ENCODE measurements around the gene SFSWAP.

Gene SFSWAP

GRCh38 chr12:131699434-131699833, 11.5 kb upstream of the SFSWAP start:
- Histone ChIP-seq H2BK15ac (ENCODE audit: low read length) (no peak overlapping the region), H3K79me1 (ENCODE audit: low read depth, low read length) (no peaks in the 10 kb centered on the region), H2BK5ac (ENCODE audit: low read length) (no peak overlapping the region), H3K23ac (ENCODE audit: low read depth, low read length, poor library complexity) (no peak overlapping the region), H3K4me2 (ENCODE audit: insufficient read depth, low read length, poor library complexity, severe bottlenecking) (no peak overlapping the region), H3K4ac (ENCODE audit: low read length) (no peak overlapping the region), H3K27ac (replicated peaks; ENCODE audit: low read length) (no peak overlapping the region), H3K36me3 (replicated peaks in 1 of 2; ENCODE audit: control insufficient read depth in 2 of 2, insufficient read depth in 2 of 2, low read length in 2 of 2) (no peaks in the 10 kb centered on the region), H3K4me3 (ENCODE audit: low read length in 2 of 2) (no peak overlapping the region), H3K9ac (ENCODE audit: low read depth, low read length, poor library complexity) (no peak overlapping the region), H2BK120ac (ENCODE audit: low read depth, low read length) (no peak overlapping the region), H3K14ac (ENCODE audit: low read length) (no peak overlapping the region), H3K27me3 (ENCODE audit: control insufficient read depth in 3 of 3, insufficient read depth in 3 of 3, low read depth in 1 of 3, low read length in 3 of 3) (no peaks in the 10 kb centered on the region), H3K18ac (ENCODE audit: low read length) (no peak overlapping the region), H4K8ac (ENCODE audit: low read depth, low read length) (no peak overlapping the region), H3K4me1 (ENCODE audit: control insufficient read depth in 2 of 2, insufficient read depth in 1 of 2, low read depth in 1 of 2, low read length in 2 of 2) (peaks cover 0 to 3% of the 10 kb centered on the region in 2 donors), H4K91ac (ENCODE audit: low read depth, low read length, poor library complexity) (no peak overlapping the region), H2AK5ac (ENCODE audit: low read depth, low read length) (no peak overlapping the region), H3K9me3 (replicated peaks in 1 of 2; ENCODE audit: control insufficient read depth in 2 of 2, insufficient read depth in 1 of 2, low read depth in 1 of 2, low read length in 2 of 2) (peaks cover 0 to 5% of the 10 kb centered on the region in 2 donors), H2AFZ (ENCODE audit: low read length) (no peak overlapping the region), H2BK12ac (ENCODE audit: low read length) (no peak overlapping the region)
- WGBS, 2 donors (ENCODE audit: extremely low coverage in 2 of 2, insufficient read length in 2 of 2, insufficient replicate concordance in 1 of 2): no CpG with 5 or more reads among the region's 5 CpGs
- no peak for DNase-seq (ENCODE audit: low spot score)

DNA sequence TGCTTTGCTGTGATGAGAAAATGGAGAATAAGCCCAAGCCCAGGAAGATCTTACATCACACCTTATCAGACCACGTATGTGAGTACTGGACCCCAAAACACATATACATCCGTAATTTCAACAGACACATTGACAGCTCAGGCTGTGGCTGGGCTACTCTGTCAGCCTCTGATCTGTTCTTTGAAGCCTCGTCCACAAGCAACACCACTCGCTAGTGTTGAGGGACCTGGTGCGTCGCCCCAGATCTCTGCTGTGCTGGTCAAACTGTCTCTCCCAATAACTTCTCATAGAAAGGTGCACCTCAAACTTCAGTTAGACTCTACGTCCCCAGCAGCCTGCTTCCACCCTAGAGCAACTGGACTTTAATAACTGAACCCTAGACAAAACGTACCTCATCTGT, 10.6 kb upstream of the SFSWAP start:
- Histone ChIP-seq H2BK120ac (ENCODE audit: low read depth, low read length) (no peak overlapping the region), H2BK5ac (ENCODE audit: low read length) (no peak overlapping the region), H3K23ac (ENCODE audit: low read depth, low read length, poor library complexity) (no peak overlapping the region), H3K27ac (replicated peaks; ENCODE audit: low read length) (no peak overlapping the region), H2BK15ac (ENCODE audit: low read length) (no peak overlapping the region), H4K8ac (ENCODE audit: low read depth, low read length) (no peak overlapping the region), H3K4me3 (ENCODE audit: low read length in 2 of 2) (no peak overlapping the region), H2AFZ (ENCODE audit: low read length) (peak overlapping the region; percentile 80), H3K4ac (ENCODE audit: low read length) (no peak overlapping the region), H3K4me2 (ENCODE audit: insufficient read depth, low read length, poor library complexity, severe bottlenecking) (no peak overlapping the region), H3K14ac (ENCODE audit: low read length) (no peak overlapping the region), H3K18ac (ENCODE audit: low read length) (no peak overlapping the region), H2BK12ac (ENCODE audit: low read length) (no peak overlapping the region), H4K91ac (ENCODE audit: low read depth, low read length, poor library complexity) (no peak overlapping the region), H3K4me1 (ENCODE audit: control insufficient read depth in 2 of 2, insufficient read depth in 1 of 2, low read depth in 1 of 2, low read length in 2 of 2) (peaks cover 0 to 2% of the 10 kb centered on the region in 2 donors), H3K27me3 (ENCODE audit: control insufficient read depth in 3 of 3, insufficient read depth in 3 of 3, low read depth in 1 of 3, low read length in 3 of 3) (no peaks in the 10 kb centered on the region), H3K9ac (ENCODE audit: low read depth, low read length, poor library complexity) (no peak overlapping the region), H3K79me1 (ENCODE audit: low read depth, low read length) (no peaks in the 10 kb centered on the region), H3K36me3 (replicated peaks in 1 of 2; ENCODE audit: control insufficient read depth in 2 of 2, insufficient read depth in 2 of 2, low read length in 2 of 2) (no peaks in the 10 kb centered on the region), H3K9me3 (replicated peaks in 1 of 2; ENCODE audit: control insufficient read depth in 2 of 2, insufficient read depth in 1 of 2, low read depth in 1 of 2, low read length in 2 of 2) (peaks cover 0 to 5% of the 10 kb centered on the region in 2 donors), H2AK5ac (ENCODE audit: low read depth, low read length) (no peak overlapping the region)
- no CpG with 5 or more reads among the region's 8 CpGs for WGBS, 2 donors (ENCODE audit: extremely low coverage in 2 of 2, insufficient read length in 2 of 2, insufficient replicate concordance in 1 of 2)
- no peak for DNase-seq (ENCODE audit: low spot score)

DNA sequence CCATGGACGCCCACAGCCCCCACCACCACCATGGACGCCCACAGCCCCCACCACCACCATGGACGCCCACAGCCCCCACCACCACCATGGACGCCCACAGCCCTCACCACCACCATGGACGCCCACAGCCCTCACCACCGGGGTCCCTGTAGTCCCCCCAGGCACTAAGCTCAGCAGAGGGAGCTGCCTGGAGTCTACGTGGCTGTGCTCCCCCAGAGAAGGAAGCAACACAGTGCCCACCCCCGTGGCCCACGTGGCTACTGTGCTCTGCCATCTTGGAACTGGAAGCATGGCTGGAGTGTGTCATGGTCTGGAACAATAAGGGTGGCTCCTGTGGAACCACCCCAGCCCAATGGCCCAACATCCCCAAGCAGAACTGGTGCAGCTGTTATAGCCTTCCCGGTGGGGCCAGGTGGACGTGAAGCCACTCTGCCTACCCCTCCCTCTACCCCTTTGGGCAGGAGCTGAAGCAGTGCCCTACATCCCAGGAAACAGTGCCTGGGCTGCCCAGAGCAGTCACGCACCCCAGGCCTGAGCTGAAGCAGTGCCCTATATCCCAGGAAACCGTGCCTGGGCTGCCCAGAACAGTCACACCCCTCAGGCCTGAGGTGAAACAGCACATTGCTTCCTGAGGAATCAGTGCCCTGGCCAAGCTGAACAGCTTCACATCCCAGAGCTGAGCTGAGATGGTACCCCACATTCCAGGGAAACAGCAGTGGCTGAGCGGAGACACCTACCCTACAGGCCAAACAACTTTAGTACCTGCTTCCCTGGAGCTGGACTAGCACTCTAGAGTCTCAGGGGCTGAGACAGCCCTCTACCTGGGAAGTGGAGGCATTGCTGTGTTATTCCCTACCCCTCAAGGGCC, 9.0 kb upstream of the SFSWAP start:
- H4K91ac ChIP-seq (ENCODE audit: low read depth, low read length, poor library complexity): no peak overlapping the region
- no peaks in the 10 kb centered on the region for H3K79me1 ChIP-seq (ENCODE audit: low read depth, low read length)
- H2BK15ac ChIP-seq (ENCODE audit: low read length): no peak overlapping the region
- H3K18ac ChIP-seq (ENCODE audit: low read length): no peak overlapping the region
- no peak overlapping the region for H3K14ac ChIP-seq (ENCODE audit: low read length)
- no peak overlapping the region for H2BK12ac ChIP-seq (ENCODE audit: low read length)
- H3K9me3 ChIP-seq (replicated peaks in 1 of 2; ENCODE audit: control insufficient read depth in 2 of 2, insufficient read depth in 1 of 2, low read depth in 1 of 2, low read length in 2 of 2): peaks cover 0 to 5% of the 10 kb centered on the region in 2 donors
- no peak overlapping the region for H2BK120ac ChIP-seq (ENCODE audit: low read depth, low read length)
- no peak overlapping the region for H2BK5ac ChIP-seq (ENCODE audit: low read length)
- no peak overlapping the region for H3K4ac ChIP-seq (ENCODE audit: low read length)
- no peak overlapping the region for H3K9ac ChIP-seq (ENCODE audit: low read depth, low read length, poor library complexity)
- no peak overlapping the region for H3K27ac ChIP-seq (replicated peaks; ENCODE audit: low read length)
- H3K27me3 ChIP-seq (ENCODE audit: control insufficient read depth in 3 of 3, insufficient read depth in 3 of 3, low read depth in 1 of 3, low read length in 3 of 3): no peaks in the 10 kb centered on the region
- H2AFZ ChIP-seq (ENCODE audit: low read length): no peak overlapping the region
- H4K8ac ChIP-seq (ENCODE audit: low read depth, low read length): peak overlapping the region; percentile 32
- H3K4me2 ChIP-seq (ENCODE audit: insufficient read depth, low read length, poor library complexity, severe bottlenecking): no peak overlapping the region
- no peak for DNase-seq (ENCODE audit: low spot score)
- H3K4me1 ChIP-seq (ENCODE audit: control insufficient read depth in 2 of 2, insufficient read depth in 1 of 2, low read depth in 1 of 2, low read length in 2 of 2): peaks cover 0 to 2% of the 10 kb centered on the region in 2 donors
- no peak overlapping the region for H2AK5ac ChIP-seq (ENCODE audit: low read depth, low read length)
- H3K4me3 ChIP-seq (ENCODE audit: low read length in 2 of 2): no peak overlapping the region
- WGBS, 2 donors (ENCODE audit: extremely low coverage in 2 of 2, insufficient read length in 2 of 2, insufficient replicate concordance in 1 of 2): no CpG with 5 or more reads among the region's 14 CpGs
- no peaks in the 10 kb centered on the region for H3K36me3 ChIP-seq (replicated peaks in 1 of 2; ENCODE audit: control insufficient read depth in 2 of 2, insufficient read depth in 2 of 2, low read length in 2 of 2)
- no peak overlapping the region for H3K23ac ChIP-seq (ENCODE audit: low read depth, low read length, poor library complexity)

DNA sequence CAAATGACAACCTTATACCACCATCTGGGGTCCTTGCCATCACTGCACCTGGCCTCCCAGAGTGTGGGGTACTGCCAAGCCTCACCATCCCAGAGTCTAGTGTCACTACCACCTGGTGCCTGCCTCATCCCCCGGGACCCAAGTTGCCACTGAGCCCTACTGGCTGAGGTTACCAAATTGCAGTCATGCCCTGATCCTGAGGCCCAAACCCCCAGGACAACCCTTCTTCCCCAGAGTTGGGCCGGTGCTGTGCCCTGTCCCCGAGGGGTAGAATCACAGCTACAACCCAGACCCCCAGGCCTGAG, 8.4 kb upstream of the SFSWAP start:
- H3K18ac ChIP-seq (ENCODE audit: low read length): no peak overlapping the region
- no peak overlapping the region for H3K23ac ChIP-seq (ENCODE audit: low read depth, low read length, poor library complexity)
- H3K79me1 ChIP-seq (ENCODE audit: low read depth, low read length): no peaks in the 10 kb centered on the region
- no peak overlapping the region for H3K14ac ChIP-seq (ENCODE audit: low read length)
- no peak overlapping the region for H3K4ac ChIP-seq (ENCODE audit: low read length)
- no CpG with 5 or more reads among the region's 3 CpGs for WGBS, 2 donors (ENCODE audit: extremely low coverage in 2 of 2, insufficient read length in 2 of 2, insufficient replicate concordance in 1 of 2)
- H3K36me3 ChIP-seq (replicated peaks in 1 of 2; ENCODE audit: control insufficient read depth in 2 of 2, insufficient read depth in 2 of 2, low read length in 2 of 2): no peaks in the 10 kb centered on the region
- no peak overlapping the region for H3K27ac ChIP-seq (replicated peaks; ENCODE audit: low read length)
- H4K91ac ChIP-seq (ENCODE audit: low read depth, low read length, poor library complexity): no peak overlapping the region
- no peak overlapping the region for H2BK12ac ChIP-seq (ENCODE audit: low read length)
- H2AFZ ChIP-seq (ENCODE audit: low read length): no peak overlapping the region
- H3K9ac ChIP-seq (ENCODE audit: low read depth, low read length, poor library complexity): no peak overlapping the region
- no peaks in the 10 kb centered on the region for H3K27me3 ChIP-seq (ENCODE audit: control insufficient read depth in 3 of 3, insufficient read depth in 3 of 3, low read depth in 1 of 3, low read length in 3 of 3)
- peaks cover 0 to 5% of the 10 kb centered on the region in 2 donors for H3K9me3 ChIP-seq (replicated peaks in 1 of 2; ENCODE audit: control insufficient read depth in 2 of 2, insufficient read depth in 1 of 2, low read depth in 1 of 2, low read length in 2 of 2)
- H4K8ac ChIP-seq (ENCODE audit: low read depth, low read length): no peak overlapping the region
- H3K4me2 ChIP-seq (ENCODE audit: insufficient read depth, low read length, poor library complexity, severe bottlenecking): no peak overlapping the region
- H2BK5ac ChIP-seq (ENCODE audit: low read length): no peak overlapping the region
- no peak for DNase-seq (ENCODE audit: low spot score)
- H2AK5ac ChIP-seq (ENCODE audit: low read depth, low read length): no peak overlapping the region
- H3K4me1 ChIP-seq (ENCODE audit: control insufficient read depth in 2 of 2, insufficient read depth in 1 of 2, low read depth in 1 of 2, low read length in 2 of 2): peaks cover 0 to 2% of the 10 kb centered on the region in 2 donors
- H2BK120ac ChIP-seq (ENCODE audit: low read depth, low read length): no peak overlapping the region
- peak overlapping the region in 1 of 2 donors; percentile 25 for H3K4me3 ChIP-seq (ENCODE audit: low read length in 2 of 2)
- no peak overlapping the region for H2BK15ac ChIP-seq (ENCODE audit: low read length)

All from neuronal stem cell (in vitro differentiated cells).